NCI-H187 (cell line): ENCODE results near the gene PIM3.

Experiments
- DNase-seq, 2 experiments: peaks; one replicate each; lab custom pipeline; 2025; lab: John Stamatoyannopoulos, UW

Gene PIM3

DNA sequence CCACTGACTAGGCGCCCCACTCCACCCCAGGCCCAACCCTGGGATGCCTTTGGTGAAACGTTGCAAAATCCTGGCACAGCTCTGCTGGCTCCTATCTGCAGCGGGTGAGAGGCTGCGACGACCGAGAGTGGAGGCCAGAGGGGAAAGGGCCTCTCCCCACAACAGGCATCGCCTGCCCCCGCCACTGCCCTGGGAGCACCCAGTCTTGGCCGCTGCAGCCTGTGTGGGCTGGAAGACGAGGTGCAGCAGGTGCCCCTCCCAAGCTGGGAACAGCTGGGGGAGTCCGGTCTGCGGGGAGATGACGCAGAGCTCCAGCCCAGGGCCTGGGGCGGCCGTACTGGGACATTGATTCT is 4.2 kb upstream of the PIM3 start:
- no peak for DNase-seq

- no peak for DNase-seq
These were observed 3.4 kb upstream of the PIM3 start for GRCh38 chr22:49956914-49957825.

- no peak for DNase-seq
These were observed 2.7 kb upstream of the PIM3 start for GRCh38 chr22:49957826-49958365.

- no peak for DNase-seq
These were observed 2.1 kb upstream of the PIM3 start for GRCh38 chr22:49958366-49958921.

DNA sequence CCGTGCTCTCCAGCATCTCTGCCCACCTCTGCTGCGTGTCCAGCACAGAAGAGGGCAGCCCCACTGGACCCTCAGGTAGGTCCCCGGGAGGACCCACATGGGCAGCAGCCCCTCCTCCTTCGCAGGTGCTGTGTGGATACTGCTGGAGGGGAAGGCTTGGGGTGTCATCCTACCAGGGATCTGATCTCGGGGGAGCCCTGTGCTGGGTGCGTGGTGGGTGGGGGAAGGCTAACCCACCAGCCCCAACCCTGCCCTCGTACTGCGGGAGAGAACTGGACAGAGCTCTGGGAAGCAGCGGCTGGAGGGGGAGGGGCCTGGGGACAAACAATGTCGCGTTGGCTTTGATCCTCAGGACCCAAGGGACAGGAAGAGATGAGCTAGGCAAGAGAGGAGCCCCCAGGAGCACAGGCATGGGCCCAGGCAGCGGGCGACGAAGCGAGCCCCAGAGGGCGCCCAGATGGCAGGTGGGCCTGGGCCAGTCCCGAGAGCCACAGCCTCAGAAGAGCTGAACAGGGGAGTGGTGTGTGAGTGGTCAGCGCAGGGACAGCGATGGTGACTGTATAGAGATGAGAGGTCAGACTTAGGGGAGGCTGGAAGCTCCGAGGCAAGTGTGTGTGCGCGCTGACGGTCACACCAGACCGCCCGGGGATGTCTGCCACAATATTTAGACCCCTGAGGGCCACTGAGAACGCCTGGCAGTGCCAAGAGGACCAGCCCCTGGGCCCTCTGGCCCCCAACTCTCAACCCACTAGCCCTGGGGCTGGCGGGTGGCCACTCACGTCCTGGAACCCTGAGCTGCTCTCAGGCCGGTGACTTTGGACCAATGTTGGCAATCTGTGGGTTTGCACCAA is 1.4 kb upstream of the PIM3 start:
- no peak for DNase-seq

DNA sequence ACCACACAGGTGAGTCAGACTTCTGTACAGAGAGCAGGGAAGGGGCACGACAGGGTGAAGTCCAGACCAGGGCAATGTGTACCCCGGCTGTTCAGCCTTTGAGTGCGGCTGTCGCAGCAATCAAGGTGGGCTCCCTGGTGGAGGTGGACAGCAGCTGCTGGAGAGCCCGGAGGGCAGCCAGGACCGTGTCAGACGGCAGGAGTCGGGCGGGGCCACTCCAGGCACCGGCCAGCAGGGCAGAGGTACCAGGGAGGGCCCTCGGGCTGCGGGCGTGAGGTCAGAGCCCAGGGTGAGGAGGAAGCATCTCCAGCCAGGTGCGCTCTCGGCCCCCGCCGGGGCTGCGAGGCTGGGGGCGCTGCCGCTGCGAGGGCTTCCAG is 802 bp upstream of the PIM3 start:
- no peak for DNase-seq

- DNase-seq = no peak
These were observed 531 bp downstream of the PIM3 start for GRCh38 chr22:49961005-49961600.

GRCh38 chr22:49961601-49962011 is 1.0 kb downstream of the PIM3 start:
- no peak for DNase-seq

GRCh38 chr22:49962012-49962750 is 1.6 kb downstream of the PIM3 start:
- DNase-seq = no peak

DNA sequence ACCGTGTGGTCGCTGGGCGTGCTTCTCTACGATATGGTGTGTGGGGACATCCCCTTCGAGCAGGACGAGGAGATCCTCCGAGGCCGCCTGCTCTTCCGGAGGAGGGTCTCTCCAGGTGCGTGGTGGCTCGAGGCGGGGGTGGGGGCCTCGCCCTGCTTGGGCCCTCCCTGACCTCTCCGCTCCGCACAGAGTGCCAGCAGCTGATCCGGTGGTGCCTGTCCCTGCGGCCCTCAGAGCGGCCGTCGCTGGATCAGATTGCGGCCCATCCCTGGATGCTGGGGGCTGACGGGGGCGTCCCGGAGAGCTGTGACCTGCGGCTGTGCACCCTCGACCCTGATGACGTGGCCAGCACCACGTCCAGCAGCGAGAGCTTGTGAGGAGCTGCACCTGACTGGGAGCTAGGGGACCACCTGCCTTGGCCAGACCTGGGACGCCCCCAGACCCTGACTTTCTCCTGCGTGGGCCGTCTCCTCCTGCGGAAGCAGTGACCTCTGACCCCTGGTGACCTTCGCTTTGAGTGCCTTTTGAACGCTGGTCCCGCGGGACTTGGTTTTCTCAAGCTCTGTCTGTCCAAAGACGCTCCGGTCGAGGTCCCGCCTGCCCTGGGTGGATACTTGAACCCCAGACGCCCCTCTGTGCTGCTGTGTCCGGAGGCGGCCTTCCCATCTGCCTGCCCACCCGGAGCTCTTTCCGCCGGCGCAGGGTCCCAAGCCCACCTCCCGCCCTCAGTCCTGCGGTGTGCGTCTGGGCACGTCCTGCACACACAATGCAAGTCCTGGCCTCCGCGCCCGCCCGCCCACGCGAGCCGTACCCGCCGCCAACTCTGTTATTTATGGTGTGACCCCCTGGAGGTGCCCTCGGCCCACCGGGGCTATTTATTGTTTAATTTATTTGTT is 2.4 kb downstream of the PIM3 start:
- DNase-seq = no peak

DNA sequence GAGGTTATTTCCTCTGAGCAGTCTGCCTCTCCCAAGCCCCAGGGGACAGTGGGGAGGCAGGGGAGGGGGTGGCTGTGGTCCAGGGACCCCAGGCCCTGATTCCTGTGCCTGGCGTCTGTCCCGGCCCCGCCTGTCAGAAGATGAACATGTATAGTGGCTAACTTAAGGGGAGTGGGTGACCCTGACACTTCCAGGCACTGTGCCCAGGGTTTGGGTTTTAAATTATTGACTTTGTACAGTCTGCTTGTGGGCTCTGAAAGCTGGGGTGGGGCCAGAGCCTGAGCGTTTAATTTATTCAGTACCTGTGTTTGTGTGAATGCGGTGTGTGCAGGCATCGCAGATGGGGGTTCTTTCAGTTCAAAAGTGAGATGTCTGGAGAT is 3.1 kb downstream of the PIM3 start:
- DNase-seq = no peak

- DNase-seq = no peak
These were observed 3.8 kb downstream of the PIM3 start for GRCh38 chr22:49964136-49965090.

GRCh38 chr22:49965091-49966040 is 4.8 kb downstream of the PIM3 start:
- DNase-seq = no peak

GRCh38 chr22:49966041-49966773 is 5.6 kb downstream of the PIM3 start:
- no peak for DNase-seq

DNA sequence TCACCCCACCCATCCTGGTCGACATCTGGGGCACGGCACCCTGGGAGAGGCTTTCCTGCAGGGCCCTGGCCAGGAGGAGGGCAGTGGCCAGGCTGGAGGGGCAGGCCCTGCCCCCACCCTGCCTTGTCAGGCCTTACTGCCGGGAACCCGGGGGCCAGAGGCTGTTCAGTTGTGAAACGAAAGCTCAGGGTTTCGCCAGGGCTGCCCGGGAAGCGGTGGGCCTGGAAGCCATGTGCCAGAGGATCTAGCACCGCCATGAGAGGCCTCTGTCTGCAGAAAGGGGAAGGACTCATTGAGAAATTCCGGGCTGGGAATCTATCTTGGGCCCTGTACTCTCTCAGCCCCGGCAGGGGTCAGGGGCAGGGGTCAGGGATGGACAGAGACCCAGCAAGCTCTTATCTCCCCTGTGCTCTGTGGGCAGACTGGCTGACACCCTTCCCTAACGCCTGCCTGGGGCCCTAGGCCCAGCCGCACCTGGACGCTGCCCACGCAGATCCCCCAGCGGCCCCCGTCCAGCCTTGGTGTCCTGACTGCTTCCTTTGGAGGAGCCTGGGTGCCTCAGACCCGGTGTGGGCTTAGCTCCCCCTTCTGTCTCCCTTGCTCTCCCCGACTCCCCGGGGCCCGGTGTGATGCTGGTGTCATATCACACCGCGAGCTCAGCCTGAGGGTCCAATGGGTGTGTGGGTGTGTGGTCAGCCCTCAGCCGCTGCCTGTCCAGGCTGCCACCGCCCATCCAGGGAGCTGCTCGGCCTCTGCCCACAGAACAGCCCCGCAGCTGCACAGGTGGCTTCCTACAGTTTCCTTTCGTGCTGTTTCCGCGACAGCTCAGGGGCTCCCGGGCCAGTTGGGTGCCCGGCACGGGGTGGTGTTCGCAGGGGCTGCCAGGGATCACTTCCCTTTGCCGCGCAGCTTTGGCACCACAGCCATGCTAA is 6.5 kb downstream of the PIM3 start:
- DNase-seq = no peak

DNA sequence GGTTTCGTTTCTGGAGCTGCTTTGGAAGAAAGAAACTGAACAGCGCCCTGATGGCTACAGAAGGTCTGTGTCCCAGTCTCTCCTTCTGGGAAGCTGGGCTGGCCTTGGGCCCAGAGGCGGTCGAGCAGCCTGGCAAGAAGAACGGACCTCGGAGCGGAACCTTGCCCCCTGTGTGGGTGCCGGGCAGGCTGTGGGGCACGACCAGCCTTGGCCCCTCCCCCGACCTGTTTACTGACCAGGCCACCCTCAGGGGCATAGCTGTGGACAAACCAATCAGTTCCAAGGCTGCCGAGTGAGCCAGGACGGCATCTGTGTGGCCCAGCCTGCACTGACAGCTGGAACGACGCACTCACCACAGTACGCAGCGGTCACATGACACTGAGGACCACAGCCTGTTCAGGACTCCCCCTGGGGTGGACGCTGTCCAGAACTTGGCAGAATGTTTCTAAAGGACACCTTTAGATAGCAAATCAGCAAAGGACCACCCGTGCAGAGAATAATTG is 7.2 kb downstream of the PIM3 start:
- DNase-seq = no peak
